Trophoblast cell (in vitro differentiated cells and primary cell): ENCODE data around the gene NDUFAF3.

Source experiments
- DNase-seq, 2 donors: peaks; one replicate each; pipeline ENCODE4 v3.0.0-alpha.2; 2016
- H2AFZ ChIP-seq: 2 replicates; pipeline ENCODE4 v1.6.1; 2013; ENCODE audit warnings: low read length, moderate library complexity, mild to moderate bottlenecking; ENCODE audit not compliant: insufficient read depth, poor library complexity
- H2AK5ac ChIP-seq: 2 replicates; pipeline ENCODE4 v1.6.1; 2013; ENCODE audit warnings: mild to moderate bottlenecking, low read length
- H2BK120ac ChIP-seq: 2 replicates; pipeline ENCODE4 v1.6.1; 2013; ENCODE audit warnings: low read length, mild to moderate bottlenecking, moderate library complexity; ENCODE audit not compliant: insufficient read depth, poor library complexity
- H2BK12ac ChIP-seq: 2 replicates; pipeline ENCODE4 v1.6.1; 2013; ENCODE audit warnings: mild to moderate bottlenecking, low read length, moderate library complexity
- H2BK5ac ChIP-seq: 2 replicates; pipeline ENCODE4 v1.6.1; 2013; ENCODE audit warnings: low read length, low read depth, moderate library complexity, mild to moderate bottlenecking; ENCODE audit not compliant: poor library complexity
- H3K14ac ChIP-seq: 2 replicates; pipeline ENCODE4 v1.6.1; 2013; ENCODE audit warnings: mild to moderate bottlenecking, low read length
- H3K18ac ChIP-seq: 2 replicates; pipeline ENCODE4 v1.6.1; 2013; ENCODE audit warnings: mild to moderate bottlenecking, low read length
- H3K23ac ChIP-seq: 2 replicates; pipeline ENCODE4 v1.6.1; 2013; ENCODE audit warnings: low read length
- H3K27ac ChIP-seq: 2 replicates; pipeline ENCODE4 v1.5.1; 2013; ENCODE audit warnings: low read depth, mild to moderate bottlenecking, inconsistent platforms, low read length, moderate library complexity
- H3K27me3 ChIP-seq: 2 replicates; pipeline ENCODE4 v1.6.1; 2013; ENCODE audit warnings: inconsistent platforms, mild to moderate bottlenecking, low read length, moderate library complexity; ENCODE audit not compliant: insufficient read depth
- H3K36me3 ChIP-seq, 2 experiments: 1 replicate in 1 of 2; 2 replicates in 1 of 2; pipeline ENCODE4 v1.6.1; 2013; ENCODE audit warnings: low read length in 2 of 2, mild to moderate bottlenecking in 2 of 2, moderate library complexity in 1 of 2; ENCODE audit not compliant: insufficient read depth in 2 of 2, control insufficient read depth in 1 of 2
- H3K4ac ChIP-seq: 2 replicates; pipeline ENCODE4 v1.6.1; 2013; ENCODE audit warnings: low read depth, mild to moderate bottlenecking, low read length, moderate library complexity
- H3K4me1 ChIP-seq, 2 experiments: 1 replicate in 1 of 2; 2 replicates in 1 of 2; pipeline ENCODE4 v1.6.1; 2013; ENCODE audit warnings: low read length in 2 of 2, mild to moderate bottlenecking in 2 of 2, moderate library complexity in 1 of 2; ENCODE audit not compliant: insufficient read depth in 2 of 2, control insufficient read depth in 1 of 2
- H3K4me2 ChIP-seq: 2 replicates; pipeline ENCODE4 v1.6.1; 2013; ENCODE audit warnings: inconsistent platforms, mild to moderate bottlenecking, low read length, moderate library complexity
- H3K4me3 ChIP-seq: 2 replicates; pipeline ENCODE4 v1.5.1; 2013; ENCODE audit warnings: mild to moderate bottlenecking, low read depth, low read length, inconsistent platforms
- H3K79me1 ChIP-seq: one replicate; pipeline ENCODE4 v1.6.1; 2013; ENCODE audit warnings: low read length
- H3K79me2 ChIP-seq: 2 replicates; pipeline ENCODE4 v1.6.1; 2013; ENCODE audit warnings: low read length, mild to moderate bottlenecking; ENCODE audit not compliant: control insufficient read depth, insufficient read depth, poor library complexity
- H3K9ac ChIP-seq: 2 replicates; pipeline ENCODE4 v1.6.1; 2013; ENCODE audit warnings: mild to moderate bottlenecking, low read length
- H3K9me3 ChIP-seq: 2 replicates; pipeline ENCODE4 v1.6.1; 2013; ENCODE audit warnings: low read depth, mild to moderate bottlenecking, control low read depth, inconsistent platforms, low read length; ENCODE audit not compliant: insufficient read depth
- H4K12ac ChIP-seq: 2 replicates; pipeline ENCODE4 v1.6.1; 2013; ENCODE audit warnings: low read depth, mild to moderate bottlenecking, low read length, moderate library complexity
- H4K8ac ChIP-seq: 2 replicates; pipeline ENCODE4 v1.6.1; 2013; ENCODE audit warnings: low read depth, mild to moderate bottlenecking, low read length, moderate library complexity
- H4K91ac ChIP-seq: one replicate; pipeline ENCODE4 v1.6.1; 2013; ENCODE audit warnings: low read depth, mild to moderate bottlenecking, low read length, moderate library complexity
- WGBS: extraction: QIAGEN DNeasy Blood & Tissue Kit; methylation state at CpG from one replicate; pipeline ENCODE4 v1.1.7; 2013; ENCODE audit warnings: missing lambda C conversion rate; ENCODE audit not compliant: insufficient read length, insufficient coverage; ENCODE audit errors: extremely low coverage; 5-methylcytosine and 5-hydroxymethylcytosine counted together

Gene NDUFAF3

DNA sequence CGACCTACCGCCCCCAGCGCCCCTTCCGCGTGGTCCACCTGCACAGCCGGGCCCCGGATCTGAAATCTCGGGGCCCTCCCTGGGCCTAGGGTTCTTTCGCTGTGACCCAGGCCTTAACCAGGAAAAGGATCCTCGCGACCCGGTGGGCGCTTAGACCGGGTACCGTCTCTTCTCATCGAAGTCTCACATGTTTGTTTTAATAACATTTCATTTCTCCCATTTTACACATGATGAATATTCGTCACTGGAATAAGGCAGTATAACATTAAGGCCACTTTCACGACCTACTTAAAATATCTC lies 3.3 kb upstream of the NDUFAF3 start:
- Histone ChIP-seq H3K27ac (peak overlapping the region; percentile 26), H2AK5ac (no peak overlapping the region), H3K27me3 (no peaks in the 10 kb centered on the region), H2BK120ac (no peak overlapping the region), H3K9me3 (peaks cover 2% of the 10 kb centered on the region), H3K36me3 (peaks cover 33 to 45% of the 10 kb centered on the region in 2 experiments), H3K4me1 (peaks cover 14 to 24% of the 10 kb centered on the region in 2 experiments), H2BK5ac (no peak overlapping the region), H3K79me1 (peaks cover 27% of the 10 kb centered on the region), H2BK12ac (no peak overlapping the region), H3K79me2 (peaks cover 21% of the 10 kb centered on the region), H3K18ac (no peak overlapping the region), H2AFZ (peak overlapping the region; percentile 83), H4K8ac (peak overlapping the region; percentile 85), H3K4ac (peak overlapping the region; percentile 48), H3K4me3 (peak overlapping the region; percentile 88), H3K9ac (no peak overlapping the region), H4K12ac (peak overlapping the region; percentile 67), H3K23ac (no peak overlapping the region), H3K14ac (no peak overlapping the region), H3K4me2 (peak overlapping the region; percentile 86), H4K91ac (peak overlapping the region; percentile 43)
- peak in 1 of 2 donors; percentile 40 for DNase-seq
- no CpG with 5 or more reads among the region's 18 CpGs for WGBS

DNA sequence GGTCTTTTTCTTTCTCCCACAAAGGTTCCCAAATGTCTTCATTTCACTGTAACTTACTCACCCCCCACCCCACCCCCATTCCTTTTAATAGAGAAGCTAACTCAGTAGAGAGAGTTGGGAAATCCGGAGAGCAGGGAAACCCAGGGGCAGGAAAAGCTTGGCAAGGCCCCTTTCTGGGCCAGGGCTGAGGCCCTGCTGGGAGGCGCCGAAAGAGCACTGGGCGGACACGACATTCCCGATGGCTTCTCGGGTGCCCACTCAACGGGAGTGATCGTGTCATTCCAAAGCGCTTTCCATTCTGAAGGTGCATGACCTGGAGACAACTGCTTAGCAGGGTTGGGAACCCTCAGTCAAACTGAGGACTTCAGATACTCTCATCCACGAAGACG lies 2.0 kb upstream of the NDUFAF3 start:
- Histone ChIP-seq H3K27me3 (no peaks in the 10 kb centered on the region), H2AFZ (no peak overlapping the region), H3K4me1 (peaks cover 14 to 24% of the 10 kb centered on the region in 2 experiments), H3K9me3 (peaks cover 3% of the 10 kb centered on the region), H3K4me3 (peak overlapping the region; percentile 74), H4K91ac (no peak overlapping the region), H3K79me2 (peaks cover 21% of the 10 kb centered on the region), H3K14ac (no peak overlapping the region), H3K27ac (no peak overlapping the region), H2AK5ac (no peak overlapping the region), H3K23ac (no peak overlapping the region), H4K8ac (no peak overlapping the region), H3K4ac (peak overlapping the region; percentile 37), H4K12ac (no peak overlapping the region), H3K36me3 (peaks cover 33 to 45% of the 10 kb centered on the region in 2 experiments), H2BK5ac (no peak overlapping the region), H3K4me2 (peak overlapping the region; percentile 78), H3K9ac (peak overlapping the region; percentile 90), H2BK120ac (no peak overlapping the region), H3K79me1 (peaks cover 27% of the 10 kb centered on the region), H3K18ac (no peak overlapping the region), H2BK12ac (no peak overlapping the region)
- no CpG with 5 or more reads among the region's 12 CpGs for WGBS
- peak in 1 of 2 donors; percentile 31 for DNase-seq

- Histone ChIP-seq H3K14ac (peak overlapping the region; percentile 86), H3K27ac (peak overlapping the region; percentile 49), H4K12ac (peak overlapping the region; percentile 76), H3K4me2 (peak overlapping the region; percentile 78), H3K23ac (peak overlapping the region; percentile 35), H2BK5ac (peak overlapping the region; percentile 60), H3K4ac (peak overlapping the region; percentile 37), H2AFZ (peak overlapping the region; percentile 26), H2BK120ac (peak overlapping the region; percentile 39), H4K91ac (peak overlapping the region; percentile 90), H3K9me3 (peaks cover 3% of the 10 kb centered on the region), H3K79me2 (peaks cover 21% of the 10 kb centered on the region), H3K18ac (peak overlapping the region; percentile 76), H3K79me1 (peaks cover 27% of the 10 kb centered on the region), H3K9ac (peak overlapping the region; percentile 90), H4K8ac (peak overlapping the region; percentile 60), H3K36me3 (peaks cover 33 to 45% of the 10 kb centered on the region in 2 experiments), H3K4me3 (peak overlapping the region; percentile 74), H2BK12ac (peak overlapping the region; percentile 6), H2AK5ac (peak overlapping the region; percentile 70), H3K4me1 (peaks cover 14 to 24% of the 10 kb centered on the region in 2 experiments), H3K27me3 (no peaks in the 10 kb centered on the region)
- peak; percentile 48 to 65 for DNase-seq
- WGBS: no CpG with 5 or more reads among the region's 51 CpGs
These were observed 1.4 kb upstream of the NDUFAF3 start for GRCh38 chr3:49020330-49021212.

DNA sequence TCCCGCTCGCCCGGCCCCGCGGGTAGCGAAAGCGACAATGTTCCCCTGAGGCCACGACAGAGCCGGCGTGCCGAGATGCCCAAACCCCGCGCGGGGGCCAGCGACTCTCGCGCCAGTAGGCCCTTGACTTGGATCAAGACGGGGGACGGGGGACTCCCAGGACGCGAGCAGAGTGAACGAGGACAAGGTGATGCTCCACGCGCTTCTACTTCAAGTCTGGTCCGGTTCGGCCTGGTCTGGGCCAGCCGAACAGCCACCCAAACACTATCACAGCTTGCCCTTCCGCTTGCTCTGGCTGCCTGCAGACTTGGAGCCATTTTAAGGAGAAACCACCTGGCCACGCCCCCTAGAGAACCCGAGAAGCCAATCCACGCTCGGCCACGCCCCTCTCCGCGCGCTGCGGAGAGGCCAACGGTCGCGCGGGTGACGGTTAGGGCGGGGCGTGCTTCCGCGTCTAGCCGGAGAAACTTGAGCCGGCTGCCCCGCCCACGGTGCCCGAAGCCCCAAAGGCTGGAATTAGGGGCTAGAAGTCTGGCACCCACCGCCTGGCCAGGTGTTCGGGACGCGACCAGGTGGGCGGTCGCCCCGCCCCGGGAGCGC lies 608 bp upstream of the NDUFAF3 start:
- no CpG with 5 or more reads among the region's 60 CpGs for WGBS
- Histone ChIP-seq H2BK12ac (no peak overlapping the region), H3K14ac (peak overlapping the region; percentile 86), H3K4ac (peak overlapping the region; percentile 37), H3K36me3 (peaks cover 33 to 45% of the 10 kb centered on the region in 2 experiments), H2BK5ac (peak overlapping the region; percentile 95), H3K9ac (peak overlapping the region; percentile 90), H2AK5ac (peak overlapping the region; percentile 70), H3K79me2 (peaks cover 21% of the 10 kb centered on the region), H3K4me1 (peaks cover 14 to 24% of the 10 kb centered on the region in 2 experiments), H2BK120ac (peak overlapping the region; percentile 75), H3K79me1 (peaks cover 27% of the 10 kb centered on the region), H4K91ac (peak overlapping the region; percentile 94), H3K4me3 (peak overlapping the region; percentile 89), H3K27me3 (no peaks in the 10 kb centered on the region), H3K27ac (peak overlapping the region; percentile 99), H4K12ac (peak overlapping the region; percentile 76), H3K4me2 (peak overlapping the region; percentile 96), H3K9me3 (peaks cover 4% of the 10 kb centered on the region), H2AFZ (peak overlapping the region; percentile 57), H3K23ac (no peak overlapping the region), H3K18ac (peak overlapping the region; percentile 76), H4K8ac (peak overlapping the region; percentile 97)
- DNase-seq: peak; percentile 98 to 100
